GM12872 (cell line): Measurements from ENCODE around the gene BEND4.

Source experiments
- TF ChIP-seq, protein P1 (sequence below): IDR thresholded peaks from 3 replicates; pipeline ENCODE4 v1.5.1; 2011; ENCODE audit warnings: low read depth, mild to moderate bottlenecking, low read length, moderate library complexity; ENCODE audit not compliant: insufficient read depth

The BEND4 gene

DNA sequence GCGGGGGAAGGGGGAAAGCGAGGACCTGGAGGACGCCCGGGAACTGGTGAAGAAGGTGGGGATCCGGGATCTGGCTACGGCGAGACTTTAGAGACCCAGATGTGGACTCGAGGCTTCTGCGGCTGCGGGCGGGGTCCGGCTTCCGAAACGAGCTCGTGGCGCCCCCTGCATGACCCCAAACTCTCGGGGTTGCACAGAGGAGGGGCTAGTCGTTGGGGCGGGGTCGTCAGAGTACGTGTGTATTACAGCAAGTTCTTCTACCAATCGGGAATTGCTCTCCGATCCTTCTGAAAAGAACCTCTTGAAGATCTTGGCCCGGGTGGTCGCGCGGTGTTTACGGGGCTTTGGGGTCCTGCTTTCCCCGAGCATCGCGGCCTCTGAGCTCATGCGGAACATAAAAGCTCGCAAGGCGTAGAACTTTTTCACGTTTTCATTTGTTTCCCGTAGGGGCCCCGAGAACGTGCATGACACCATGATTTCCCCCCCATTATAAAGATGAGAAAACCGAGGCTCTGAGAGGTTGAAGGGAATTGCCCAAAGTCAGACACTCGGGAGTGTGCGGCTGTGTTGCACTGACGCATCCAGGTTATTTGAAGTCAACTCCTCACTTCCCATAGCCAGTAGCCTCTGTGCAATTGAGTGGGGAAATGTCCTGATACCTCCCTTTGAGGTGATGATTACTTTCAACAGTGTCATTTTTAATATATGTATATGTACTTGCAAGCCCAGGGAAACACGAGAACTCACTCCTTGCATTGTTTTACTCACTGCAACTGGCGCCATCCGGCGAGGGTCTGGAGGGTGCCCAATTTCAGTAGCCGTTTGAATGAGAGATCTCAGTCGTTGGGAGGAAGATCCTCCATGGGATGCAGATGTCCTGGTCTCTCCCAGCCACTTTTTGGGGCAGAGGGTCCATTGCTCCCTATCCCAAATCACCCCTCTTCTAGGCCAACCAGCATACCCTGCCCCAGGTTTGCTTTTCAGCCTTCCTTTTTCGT lies at the start of gene BEND4:
TSS of gene BEND4 (minus strand) at position 149 of the 998 bp plus-strand sequence. CDS start 512 bp downstream, outside the sequence.
- TF ChIP-seq, protein P1, sequence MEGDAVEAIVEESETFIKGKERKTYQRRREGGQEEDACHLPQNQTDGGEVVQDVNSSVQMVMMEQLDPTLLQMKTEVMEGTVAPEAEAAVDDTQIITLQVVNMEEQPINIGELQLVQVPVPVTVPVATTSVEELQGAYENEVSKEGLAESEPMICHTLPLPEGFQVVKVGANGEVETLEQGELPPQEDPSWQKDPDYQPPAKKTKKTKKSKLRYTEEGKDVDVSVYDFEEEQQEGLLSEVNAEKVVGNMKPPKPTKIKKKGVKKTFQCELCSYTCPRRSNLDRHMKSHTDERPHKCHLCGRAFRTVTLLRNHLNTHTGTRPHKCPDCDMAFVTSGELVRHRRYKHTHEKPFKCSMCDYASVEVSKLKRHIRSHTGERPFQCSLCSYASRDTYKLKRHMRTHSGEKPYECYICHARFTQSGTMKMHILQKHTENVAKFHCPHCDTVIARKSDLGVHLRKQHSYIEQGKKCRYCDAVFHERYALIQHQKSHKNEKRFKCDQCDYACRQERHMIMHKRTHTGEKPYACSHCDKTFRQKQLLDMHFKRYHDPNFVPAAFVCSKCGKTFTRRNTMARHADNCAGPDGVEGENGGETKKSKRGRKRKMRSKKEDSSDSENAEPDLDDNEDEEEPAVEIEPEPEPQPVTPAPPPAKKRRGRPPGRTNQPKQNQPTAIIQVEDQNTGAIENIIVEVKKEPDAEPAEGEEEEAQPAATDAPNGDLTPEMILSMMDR = peak; percentile 30; the same call in 1 of the 3 replicates

DNA sequence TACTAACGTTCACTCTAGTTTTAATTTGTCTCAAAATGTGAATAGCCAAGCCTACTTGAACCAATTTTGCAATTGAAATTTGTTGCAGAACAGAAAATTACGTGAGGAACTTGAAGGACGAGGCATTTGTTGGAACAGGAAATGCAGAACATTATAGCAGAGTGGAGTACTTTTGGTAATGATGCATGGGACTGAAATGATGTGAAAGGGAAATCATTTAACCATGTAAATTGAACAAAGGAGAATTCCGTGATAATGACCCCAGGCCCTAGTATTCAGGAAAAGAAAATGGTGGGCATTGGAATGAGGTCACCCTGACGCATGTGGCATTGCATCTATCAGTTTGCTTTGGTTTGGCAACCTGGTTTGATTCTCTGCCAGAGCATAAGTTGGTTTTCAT lies 44.9 kb upstream of the BEND4 start:
- TF ChIP-seq, protein P1 = no peak

DNA sequence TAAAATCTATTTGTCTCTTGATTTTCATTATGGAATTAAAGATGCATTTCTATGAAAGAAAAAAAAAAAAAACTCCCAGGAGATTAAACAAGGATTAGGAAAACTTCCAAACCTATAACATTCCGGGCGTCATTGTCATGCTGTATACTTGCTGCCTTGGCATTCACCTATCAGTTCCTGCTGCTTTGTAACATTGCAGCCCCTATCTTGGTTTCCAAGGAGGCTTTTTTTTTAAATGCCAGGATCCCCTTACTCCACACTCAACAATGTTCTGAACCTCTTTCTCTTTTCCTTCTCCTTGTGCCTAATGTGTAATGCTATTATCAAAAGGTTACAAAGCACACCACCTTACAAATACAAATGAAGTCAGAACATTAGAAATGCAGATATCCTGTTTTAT lies 20.5 kb upstream of the BEND4 start:
- TF ChIP-seq, protein P1 = no peak

DNA sequence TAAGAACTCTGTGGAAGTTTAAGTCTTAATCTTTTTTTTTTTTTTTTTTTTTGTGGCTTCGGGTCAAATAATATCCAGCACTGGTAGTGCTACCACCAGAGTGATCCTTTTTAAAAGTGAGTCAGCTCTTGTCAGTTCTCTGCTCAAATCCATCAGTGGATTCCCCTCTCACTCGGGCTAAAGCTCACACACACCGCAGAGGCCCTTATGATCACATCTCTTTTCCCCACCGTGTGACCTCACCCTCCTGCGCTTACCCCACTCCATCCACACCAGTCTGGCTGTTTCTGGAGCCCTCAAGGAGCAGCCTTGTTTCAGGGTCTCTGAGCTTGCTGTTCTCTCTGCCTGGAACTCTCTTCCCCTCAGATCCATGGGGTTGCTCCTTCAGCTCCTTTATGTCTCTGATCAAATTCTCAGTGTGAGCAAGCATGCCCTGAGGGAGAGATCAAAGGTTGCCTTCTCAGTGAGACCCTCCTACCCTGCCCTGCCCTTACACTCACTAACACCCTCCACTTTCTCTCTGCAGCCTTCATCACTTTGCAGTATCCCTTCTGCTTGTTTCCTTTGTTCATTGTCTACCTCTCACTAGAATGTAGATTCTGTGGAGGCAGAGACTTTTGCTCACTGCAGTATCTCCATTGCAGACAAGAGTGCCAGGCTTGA lies 19.8 kb upstream of the BEND4 start:
- TF ChIP-seq, protein P1 = no peak

DNA sequence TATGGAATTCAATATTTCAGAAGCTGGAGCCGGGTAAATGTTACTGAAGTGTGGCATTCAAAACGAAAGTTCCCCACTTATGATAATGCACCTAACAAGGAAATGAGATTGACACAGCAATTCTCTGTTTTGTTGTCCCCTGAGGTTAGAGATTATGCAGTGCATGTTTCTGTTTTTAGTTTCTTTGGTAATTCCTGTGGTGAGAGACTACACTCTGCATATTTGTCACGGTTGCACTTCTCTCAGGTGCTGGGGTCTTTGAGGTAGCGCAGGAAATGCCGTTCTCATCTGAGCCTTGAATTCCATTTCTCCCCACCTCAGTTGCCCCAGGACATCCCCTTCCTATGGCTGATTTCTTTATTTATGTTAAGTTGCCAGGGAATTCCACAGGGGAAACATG lies 15.3 kb upstream of the BEND4 start:
- TF ChIP-seq, protein P1 = no peak

DNA sequence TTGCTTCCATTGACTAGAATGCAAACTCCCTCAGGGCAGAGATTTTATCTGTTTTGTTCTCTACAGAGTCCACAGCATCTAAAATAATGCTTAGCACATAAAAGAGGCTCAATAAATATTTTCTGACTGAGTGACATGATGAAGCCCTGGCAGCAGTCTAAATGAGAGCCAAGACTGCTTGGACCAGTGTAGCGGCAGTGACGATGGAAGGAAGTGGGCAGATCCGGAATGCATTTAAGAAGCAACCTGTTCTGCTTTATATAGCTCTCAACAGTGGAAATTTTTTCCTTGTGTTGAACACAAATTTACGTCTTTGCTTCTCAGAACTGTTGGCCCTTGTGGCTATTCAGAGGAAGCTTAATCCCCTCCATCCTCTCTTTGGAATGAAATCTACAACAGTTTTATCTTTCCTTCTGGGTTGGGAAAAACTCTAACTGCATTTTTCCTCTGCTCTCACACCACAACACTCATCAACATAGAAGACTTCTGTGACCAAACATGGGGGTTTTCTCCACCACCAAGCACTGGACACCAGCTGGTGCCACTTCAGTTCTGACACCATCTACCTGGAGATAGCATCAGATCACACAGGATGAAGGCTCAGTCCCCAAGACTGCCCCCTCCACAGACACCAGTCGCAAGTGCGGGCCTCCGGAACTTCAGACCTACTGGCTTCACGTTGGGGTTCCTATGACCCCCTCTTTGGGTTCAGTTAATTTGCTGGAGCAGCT lies 7.0 kb upstream of the BEND4 start:
- TF ChIP-seq, protein P1 = no peak
